Right lobe of liver (tissue), 6 donors: Measurements from ENCODE around the gene COL4A1. TPM values are rescaled to one million over a fixed set of nuclear protein-coding genes. Genes with fewer than 3 reads are reported as not detected.

Source experiments
- ATAC-seq, 4 donors: fragments of 200-7000 bp; cut with Tn5 transposase; one replicate each; pipeline ENCODE4 v1.9.1; 2020; ENCODE audit warnings: mild to moderate bottlenecking in 4 of 4, moderate library complexity in 4 of 4
- DNase-seq, 3 donors: peaks; one replicate each; pipeline ENCODE4 v3.0.0-alpha.2; 2020
- H3K27ac ChIP-seq, 3 donors: fragments of 200-600 bp; one replicate each; pipeline ENCODE4 v1.8.0; 2022
- H3K27me3 ChIP-seq, 2 donors: fragments of 200-600 bp; one replicate each; pipeline ENCODE4 v1.8.0; 2022
- H3K36me3 ChIP-seq, 4 donors: fragments of 200-600 bp; sonication (generic) in 1 of 4; one replicate each; pipeline versions ENCODE4 v1.5.1 to v1.8.0; 2017 to 2022; ENCODE audit warnings: control low read depth in 1 of 4
- H3K4me1 ChIP-seq, 4 donors: fragments of 200-600 bp; sonication (generic) in 1 of 4; one replicate each; pipeline versions ENCODE4 v1.5.1 to v1.8.0; 2017 to 2022; ENCODE audit warnings: control low read depth in 1 of 4
- H3K4me3 ChIP-seq, 3 donors: fragments of 200-600 bp; one replicate each; pipeline ENCODE4 v1.8.0; 2022
- H3K9me3 ChIP-seq, 4 donors: fragments of 200-600 bp; sonication (generic) in 1 of 4; one replicate each; pipeline versions ENCODE4 v1.5.1 to v1.8.0; 2017 to 2022; ENCODE audit warnings: control low read depth in 1 of 4
- POLR2A ChIP-seq: fragments of 450-650 bp; IDR thresholded peaks from one replicate; pipeline ENCODE4 v1.6.1; 2017; ENCODE audit warnings: antibody characterized with exemption, mild to moderate bottlenecking
- WGBS: methylation state at CpG from one replicate; pipeline ENCODE4 v1.1.6; 2018; ENCODE audit warnings: low coverage, low lambda C conversion rate; ENCODE audit not compliant: insufficient coverage; ENCODE audit errors: missing lambda C conversion rate; 5-methylcytosine and 5-hydroxymethylcytosine counted together
- intact Hi-C, 2 donors: fragments of 100-400 bp; cut with DNase I; formaldehyde crosslinking; loops; one replicate each; pipeline versions ENCODE4 v1.11.2 to v1.14.1; 2022
- total RNA-seq, 6 experiments: library from RNA; depleted of rRNA in 2 of 6; stranded (reverse); fragments of >200 nt in 2 of 6; fragmentation: NEBNext Ultra II Directional in 3 of 6; extraction: Animal tissue kit (Norgen Biotek cat#: 25700) in 3 of 6; gene quantifications; one replicate each; pipeline versions ENCODE4 v1.1.0 to v1.2.4, GENCODE V29; 2016 to 2023
- TF ChIP-seq, protein P1 (sequence below), 4 donors: fragments of 200-600 bp in 3 of 4; fragments of 450-650 bp in 1 of 4; IDR thresholded peaks; one replicate each; pipeline versions ENCODE4 v1.5.1 to v1.8.0; 2016 to 2022; ENCODE audit warnings: antibody characterized with exemption in 4 of 4, mild to moderate bottlenecking in 2 of 4
- donor health status: DM: no; HTN: yes; CAD: no.
- donor health status: DM: no; HTN: no; CAD: no.
- donor health status: DM: no; HTN: no; CAD: no.
- donor health status: DM: no; HTN: yes; CAD: no.
- donor health status: DM: no; HTN: yes; CAD: no.

COL4A1 gene
- total RNA-seq, 6 experiments from 2014 or later, result 8.0 to 89.8 (median 41.1) TPM

DNA sequence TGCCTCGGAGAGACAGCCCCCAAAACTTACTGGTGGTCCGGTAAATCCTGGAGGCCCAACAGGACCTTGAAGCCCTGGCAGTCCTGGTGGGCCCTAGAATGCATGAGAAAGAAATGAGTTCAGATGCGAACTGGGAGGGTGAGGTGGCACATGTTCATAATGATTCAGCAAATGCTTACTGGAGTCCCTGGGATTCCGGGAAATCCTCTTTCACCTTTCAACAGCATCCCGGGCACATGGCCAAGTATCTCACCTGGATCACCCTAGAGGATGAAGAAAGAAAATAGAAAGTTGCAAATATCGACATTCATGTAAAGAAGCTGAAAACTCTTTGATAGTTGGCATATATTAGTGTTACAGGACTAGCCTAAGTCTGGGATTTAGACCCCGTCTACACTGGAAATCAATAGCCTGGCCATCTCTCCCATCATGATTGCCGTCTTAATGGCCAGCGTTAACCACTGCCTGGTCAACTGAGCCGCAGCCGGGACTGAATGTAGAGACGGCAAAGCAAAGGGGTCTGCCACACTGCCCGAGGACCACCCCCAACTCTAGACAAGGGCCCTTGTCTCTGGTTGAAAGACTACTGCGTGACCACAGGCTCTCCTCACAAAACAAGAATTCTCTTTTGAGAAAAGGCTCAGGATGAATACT is 96.9 kb downstream of the COL4A1 start:
- ATAC-seq (no peak), DNase-seq (no peak)
- H3K4me3 ChIP-seq, result no peak overlapping the region
- H3K36me3 ChIP-seq, result no peaks in the 10 kb centered on the region
- no peaks in the 10 kb centered on the region for H3K27me3 ChIP-seq
- TF ChIP-seq, protein P1, sequence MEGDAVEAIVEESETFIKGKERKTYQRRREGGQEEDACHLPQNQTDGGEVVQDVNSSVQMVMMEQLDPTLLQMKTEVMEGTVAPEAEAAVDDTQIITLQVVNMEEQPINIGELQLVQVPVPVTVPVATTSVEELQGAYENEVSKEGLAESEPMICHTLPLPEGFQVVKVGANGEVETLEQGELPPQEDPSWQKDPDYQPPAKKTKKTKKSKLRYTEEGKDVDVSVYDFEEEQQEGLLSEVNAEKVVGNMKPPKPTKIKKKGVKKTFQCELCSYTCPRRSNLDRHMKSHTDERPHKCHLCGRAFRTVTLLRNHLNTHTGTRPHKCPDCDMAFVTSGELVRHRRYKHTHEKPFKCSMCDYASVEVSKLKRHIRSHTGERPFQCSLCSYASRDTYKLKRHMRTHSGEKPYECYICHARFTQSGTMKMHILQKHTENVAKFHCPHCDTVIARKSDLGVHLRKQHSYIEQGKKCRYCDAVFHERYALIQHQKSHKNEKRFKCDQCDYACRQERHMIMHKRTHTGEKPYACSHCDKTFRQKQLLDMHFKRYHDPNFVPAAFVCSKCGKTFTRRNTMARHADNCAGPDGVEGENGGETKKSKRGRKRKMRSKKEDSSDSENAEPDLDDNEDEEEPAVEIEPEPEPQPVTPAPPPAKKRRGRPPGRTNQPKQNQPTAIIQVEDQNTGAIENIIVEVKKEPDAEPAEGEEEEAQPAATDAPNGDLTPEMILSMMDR (IDR thresholded peaks at IDR 0.05), result no peak
- no peak for TF ChIP-seq POLR2A
- no peaks in the 10 kb centered on the region for H3K4me1 ChIP-seq
- no peak overlapping the region for H3K27ac ChIP-seq
- intact Hi-C loops, result no loop called here
- WGBS, result 78% methylated on average over 12 of the region's 14 CpGs
- no peaks in the 10 kb centered on the region for H3K9me3 ChIP-seq

DNA sequence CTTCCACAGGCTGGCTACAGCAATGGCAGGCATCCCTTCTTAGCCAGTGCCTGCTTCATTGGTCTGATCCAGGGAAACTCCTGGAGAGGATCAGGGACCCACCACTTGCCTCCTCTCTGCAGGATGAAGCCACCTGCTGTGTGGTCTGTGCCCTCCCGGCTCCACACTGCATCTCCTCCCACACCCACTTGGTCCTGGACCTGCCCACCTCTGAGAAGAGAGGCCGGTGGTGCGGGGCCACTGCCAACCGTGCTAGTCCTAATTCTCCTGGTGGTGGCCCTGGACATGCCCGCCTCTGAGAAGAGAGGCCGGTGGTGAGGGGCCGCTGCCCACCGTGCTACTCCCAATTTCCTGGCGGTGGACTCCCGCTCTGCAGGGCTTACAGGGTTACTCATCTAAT is 98.8 kb downstream of the COL4A1 start:
- DNase-seq (no peak), ATAC-seq (peak in 1 of 4 donors; percentile 31)
- TF ChIP-seq, protein P1 (IDR thresholded peaks at IDR 0.05), result no peak
- no peak for TF ChIP-seq POLR2A
- Histone ChIP-seq H3K27ac (no peak overlapping the region), H3K36me3 (no peaks in the 10 kb centered on the region), H3K4me3 (no peak overlapping the region), H3K9me3 (no peaks in the 10 kb centered on the region), H3K4me1 (no peaks in the 10 kb centered on the region), H3K27me3 (no peaks in the 10 kb centered on the region)
- WGBS, result 93% methylated on average over 6 of the region's 10 CpGs
- intact Hi-C loops, result no loop called here

DNA sequence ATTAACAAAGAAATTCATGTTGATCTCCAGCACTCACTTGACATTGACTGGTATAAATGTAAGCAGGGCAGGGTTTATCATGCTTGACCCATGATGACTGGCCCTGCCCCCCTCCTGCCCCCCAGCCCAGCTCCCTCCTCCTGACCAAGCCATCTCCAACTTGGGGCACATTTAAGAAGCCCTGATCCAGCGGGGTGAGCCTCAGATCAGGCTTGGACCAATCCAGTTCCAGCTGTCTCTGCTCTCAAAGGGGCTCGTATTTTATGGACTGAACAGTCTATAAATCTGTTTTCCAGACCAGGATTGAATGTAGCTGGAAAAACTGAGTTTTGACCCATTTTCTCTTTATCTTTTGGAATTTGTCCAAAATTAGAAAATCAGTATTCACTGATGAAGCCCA is 100.0 kb downstream of the COL4A1 start:
- H3K9me3 ChIP-seq, result no peaks in the 10 kb centered on the region
- no peaks in the 10 kb centered on the region for H3K36me3 ChIP-seq
- intact Hi-C loops, result no loop called here
- no peak overlapping the region for H3K4me3 ChIP-seq
- H3K27me3 ChIP-seq, result no peaks in the 10 kb centered on the region
- ATAC-seq (no peak), DNase-seq (peak in 1 of 3 donors; percentile 29)
- no peak overlapping the region for H3K27ac ChIP-seq
- H3K4me1 ChIP-seq, result no peaks in the 10 kb centered on the region
- WGBS, result 67% methylated on average over 1 of the region's 2 CpGs
- TF ChIP-seq, protein P1 (IDR thresholded peaks at IDR 0.05), result no peak
- no peak for TF ChIP-seq POLR2A

DNA sequence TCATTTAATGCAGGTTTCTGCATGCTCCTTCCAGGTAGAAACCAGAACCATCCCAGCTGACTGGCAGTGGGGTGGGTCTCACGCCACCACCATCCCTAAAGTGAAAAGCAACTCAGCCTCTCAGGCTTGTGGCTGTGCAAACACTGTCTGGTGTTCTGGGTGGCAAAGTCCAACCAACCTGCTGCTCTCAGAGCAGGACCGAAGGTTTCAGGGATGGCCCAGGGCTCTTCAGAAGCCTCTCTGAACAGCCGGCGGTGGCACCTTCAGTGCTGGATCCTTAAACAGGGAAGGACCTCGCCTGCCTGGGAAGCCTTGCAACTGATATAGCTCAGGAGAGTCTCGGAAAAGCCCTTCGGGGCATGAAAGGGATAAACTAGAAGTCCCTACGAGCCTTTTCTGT is 100.8 kb downstream of the COL4A1 start:
- H3K27me3 ChIP-seq, result no peaks in the 10 kb centered on the region
- no peak for TF ChIP-seq POLR2A
- TF ChIP-seq, protein P1 (IDR thresholded peaks at IDR 0.05), result no peak
- ATAC-seq (peak; percentile 64 to 89 (median 80)), DNase-seq (peak in 1 of 3 donors; percentile 37)
- H3K36me3 ChIP-seq, result no peaks in the 10 kb centered on the region
- H3K27ac ChIP-seq, result no peak overlapping the region
- H3K4me3 ChIP-seq, result no peak overlapping the region
- WGBS, result 20% methylated on average over 1 of the region's 8 CpGs
- H3K4me1 ChIP-seq, result no peaks in the 10 kb centered on the region
- intact Hi-C loops, result no loop called here
- H3K9me3 ChIP-seq, result no peaks in the 10 kb centered on the region
